H1 (cell line): ENCODE data around the gene PPP1R3F. TPM values are rescaled to one million over a fixed set of nuclear protein-coding genes. Genes with fewer than 3 reads are reported as not detected.

ENCODE experiments used
- CTCF ChIA-PET: fragments of 300-600 bp; sonication (Branson Sonifier 250); formaldehyde crosslinking; loops from one replicate; lab custom pipeline; 2021; ENCODE audit not compliant: partially characterized antibody; lab: Charles Lee
- POLR2A ChIA-PET: fragments of 300-600 bp; sonication (Branson Sonifier 250); formaldehyde crosslinking; loops from one replicate; lab custom pipeline; 2021; ENCODE audit warnings: inconsistent platforms; ENCODE audit not compliant: partially characterized antibody; lab: Charles Lee
- DNase-seq, 2 experiments: peaks; one replicate each; pipeline versions ENCODE4 v3.0.0 to v3.0.0-alpha.2; 2010 to 2022; ENCODE audit warnings: low spot score in 2 of 2, low read depth in 1 of 2, mixed read lengths in 1 of 2
- FAIRE-seq: peaks from 2 replicates; lab custom pipeline; 2011; peaks lifted over from hg19 to GRCh38; lab: Jason Lieb, UNC
- H2AFZ ChIP-seq: 2 replicates; pipeline ENCODE4 v1.8.1; 2012; ENCODE audit warnings: low read length, inconsistent platforms
- H2AK5ac ChIP-seq: 2 replicates; pipeline ENCODE4 v1.6.1; 2013; ENCODE audit warnings: low read depth, low read length
- H2BK120ac ChIP-seq: replicated peaks from 2 replicates; pipeline ENCODE3; 2013; ENCODE audit warnings: low read depth, low read length, inconsistent platforms
- H2BK12ac ChIP-seq: 2 replicates; pipeline ENCODE4 v1.6.1; 2013; ENCODE audit warnings: low read depth, low read length
- H2BK15ac ChIP-seq: 2 replicates; pipeline ENCODE4 v1.6.1; 2013; ENCODE audit warnings: low read length
- H2BK20ac ChIP-seq: 2 replicates; pipeline ENCODE4 v1.6.1; 2013; ENCODE audit warnings: low read length
- H2BK5ac ChIP-seq: 2 replicates; pipeline ENCODE4 v1.6.1; 2013; ENCODE audit warnings: low read depth, low read length
- H3K14ac ChIP-seq: 2 replicates; pipeline ENCODE4 v1.6.1; 2013; ENCODE audit warnings: inconsistent platforms; ENCODE audit not compliant: insufficient read length
- H3K18ac ChIP-seq: 2 replicates; pipeline ENCODE4 v1.6.1; 2013; ENCODE audit warnings: low read length; ENCODE audit errors: extremely low read depth
- H3K23ac ChIP-seq: 2 replicates; pipeline ENCODE4 v1.6.1; 2013; ENCODE audit warnings: inconsistent platforms; ENCODE audit not compliant: insufficient read length
- H3K23me2 ChIP-seq: 2 replicates; pipeline ENCODE4 v1.6.1; 2013; ENCODE audit warnings: low read depth, low read length
- H3K27ac ChIP-seq: 2 replicates; pipeline ENCODE4 v1.6.1; 2011; ENCODE audit warnings: low read depth, low read length, inconsistent platforms
- H3K27me3 ChIP-seq, 4 experiments: replicated peaks in 1 of 4; 1 replicate in 1 of 4; 2 replicates in 3 of 4; pipeline versions ENCODE4 v1.6.1 to v1.8.1; 2011 to 2013; ENCODE audit warnings: low read length in 3 of 4, mild to moderate bottlenecking in 3 of 4, inconsistent platforms in 2 of 4, mixed read lengths in 2 of 4, moderate library complexity in 1 of 4; ENCODE audit not compliant: control insufficient read depth in 3 of 4, insufficient read depth in 3 of 4; ENCODE audit errors: extremely low read depth in 1 of 4
- H3K36me3 ChIP-seq, 4 experiments: 2 replicates each; pipeline versions ENCODE4 v1.6.1 to v1.8.1; 2011 to 2013; ENCODE audit warnings: mild to moderate bottlenecking in 4 of 4, low read length in 3 of 4, moderate library complexity in 2 of 4, control low read depth in 1 of 4, inconsistent platforms in 1 of 4; ENCODE audit not compliant: insufficient read depth in 4 of 4, control insufficient read depth in 2 of 4
- H3K4ac ChIP-seq: replicated peaks from 2 replicates; pipeline ENCODE3; 2013; ENCODE audit warnings: low read length, low read depth, mixed read lengths, inconsistent platforms; ENCODE audit not compliant: insufficient read length
- H3K4me1 ChIP-seq, 4 experiments: replicated peaks in 1 of 4; 1 replicate in 1 of 4; 2 replicates in 3 of 4; pipeline versions ENCODE4 v1.6.1 to v1.8.1; 2011 to 2013; ENCODE audit warnings: low read length in 3 of 4, inconsistent platforms in 2 of 4, mixed read lengths in 1 of 4; ENCODE audit not compliant: insufficient read depth in 4 of 4, control insufficient read depth in 3 of 4
- H3K4me2 ChIP-seq, 2 experiments: 2 replicates each; pipeline versions ENCODE4 v1.6.1 to v1.8.1; 2011 to 2013; ENCODE audit warnings: low read depth in 2 of 2, low read length in 2 of 2, control low read depth in 1 of 2, inconsistent platforms in 1 of 2, mild to moderate bottlenecking in 1 of 2; ENCODE audit not compliant: insufficient read depth in 1 of 2
- H3K4me3 ChIP-seq, 4 experiments: fragments of 200-600, 300-600 bp in 1 of 4; sonication (generic), shearing (Covaris generic), sonication (Bioruptor Twin) in 1 of 4; 2 replicates each; pipeline versions ENCODE4 v1.5.1 to v1.8.1; 2011 to 2016; ENCODE audit warnings: low read length in 4 of 4, low read depth in 3 of 4, control low read depth in 2 of 4, inconsistent platforms in 2 of 4, mild to moderate bottlenecking in 2 of 4, mixed read lengths in 1 of 4, moderate library complexity in 1 of 4; ENCODE audit not compliant: insufficient read depth in 2 of 4; ENCODE audit errors: extremely low read depth in 1 of 4
- H3K56ac ChIP-seq: replicated peaks from 2 replicates; pipeline ENCODE3; 2013; ENCODE audit warnings: low read depth, mild to moderate bottlenecking, mixed read lengths, low read length, inconsistent platforms; ENCODE audit not compliant: insufficient read length
- H3K79me1 ChIP-seq: 2 replicates; pipeline ENCODE4 v1.6.1; 2013; ENCODE audit warnings: low read depth, low read length, control low read depth
- H3K79me2 ChIP-seq, 2 experiments: 2 replicates each; pipeline versions ENCODE4 v1.6.1 to v1.8.1; 2012 to 2013; ENCODE audit warnings: low read length in 2 of 2, mild to moderate bottlenecking in 2 of 2, inconsistent platforms in 1 of 2; ENCODE audit not compliant: insufficient read depth in 2 of 2, control insufficient read depth in 1 of 2
- H3K9ac ChIP-seq, 4 experiments: replicated peaks in 1 of 4; 1 replicate in 1 of 4; 2 replicates in 3 of 4; pipeline versions ENCODE4 v1.6.1 to v1.8.1; 2011 to 2013; ENCODE audit warnings: low read depth in 3 of 4, low read length in 3 of 4, control low read depth in 2 of 4, mild to moderate bottlenecking in 2 of 4, moderate library complexity in 2 of 4, inconsistent platforms in 1 of 4; ENCODE audit errors: extremely low read depth in 1 of 4
- H3K9me3 ChIP-seq, 2 experiments: 2 replicates each; pipeline versions ENCODE4 v1.6.1 to v1.8.1; 2012 to 2013; ENCODE audit warnings: mild to moderate bottlenecking in 2 of 2, moderate library complexity in 2 of 2, control low read depth in 1 of 2, inconsistent platforms in 1 of 2, low read depth in 1 of 2, low read length in 1 of 2, mixed read lengths in 1 of 2; ENCODE audit not compliant: insufficient read depth in 2 of 2
- H4K20me1 ChIP-seq, 2 experiments: replicated peaks in 1 of 2; 2 replicates each; pipeline versions ENCODE3 to v1.8.1; 2011 to 2013; ENCODE audit warnings: inconsistent platforms in 2 of 2, low read length in 2 of 2, mild to moderate bottlenecking in 1 of 2; ENCODE audit not compliant: insufficient read depth in 2 of 2, control insufficient read depth in 1 of 2
- H4K5ac ChIP-seq: 2 replicates; pipeline ENCODE4 v1.6.1; 2013; ENCODE audit warnings: low read length, low read depth, mixed read lengths, inconsistent platforms; ENCODE audit not compliant: insufficient read length
- H4K8ac ChIP-seq: 2 replicates; pipeline ENCODE4 v1.8.0; 2013; ENCODE audit warnings: mild to moderate bottlenecking, moderate library complexity, low read length, inconsistent platforms; ENCODE audit not compliant: insufficient read depth; ENCODE audit errors: extremely low read depth
- H4K91ac ChIP-seq: replicated peaks from 2 replicates; pipeline ENCODE3; 2013; ENCODE audit warnings: low read length, mixed read lengths, inconsistent platforms; ENCODE audit not compliant: insufficient read length
- CHD1 ChIP-seq: IDR thresholded peaks from 2 replicates; pipeline ENCODE4 v1.6.1; 2012; ENCODE audit warnings: low read depth, low read length, improper control_type of control experiment
- CHD2 ChIP-seq: IDR thresholded peaks from 2 replicates; pipeline ENCODE4 v1.6.1; 2012; ENCODE audit warnings: low read length, improper control_type of control experiment
- CREB1 ChIP-seq: IDR thresholded peaks from 2 replicates; pipeline ENCODE4 v1.6.1; 2012; ENCODE audit warnings: inconsistent platforms
- FOSL1 ChIP-seq: IDR thresholded peaks from 2 replicates; pipeline ENCODE4 v1.6.1; 2011; ENCODE audit warnings: mild to moderate bottlenecking, low read depth, low read length, moderate library complexity; ENCODE audit not compliant: insufficient read depth
- RAD21 ChIP-seq, 2 experiments: IDR thresholded peaks in 1 of 2; conservative IDR thresholded peaks in 1 of 2; 2 replicates each; pipeline ENCODE4 v1.6.1; 2011; ENCODE audit warnings: low read depth in 2 of 2, low read length in 2 of 2, improper control_type of control experiment in 1 of 2, inconsistent platforms in 1 of 2, mild to moderate bottlenecking in 1 of 2, moderate library complexity in 1 of 2
- SP4 ChIP-seq: IDR thresholded peaks from 2 replicates; pipeline ENCODE4 v1.6.1; 2012; ENCODE audit warnings: low read length, inconsistent platforms
- TAF7 ChIP-seq: optimal IDR thresholded peaks from 2 replicates; pipeline ENCODE3; 2011; ENCODE audit warnings: low read depth, mild to moderate bottlenecking, inconsistent platforms, low read length, moderate library complexity, borderline replicate concordance
- WGBS, 2 experiments: shearing (Covaris generic) in 1 of 2; methylation state at CpG; one replicate each; pipeline versions ENCODE4 v1.1.6 to v1.1.7; 2013 to 2015; ENCODE audit warnings: low lambda C conversion rate in 2 of 2, mixed read lengths in 2 of 2, inconsistent platforms in 1 of 2, low coverage in 1 of 2, missing lambda C conversion rate in 1 of 2; ENCODE audit not compliant: insufficient replicate concordance in 2 of 2, insufficient coverage in 1 of 2, insufficient read length in 1 of 2; ENCODE audit errors: extremely low coverage in 1 of 2, missing lambda C conversion rate in 1 of 2; 5-methylcytosine and 5-hydroxymethylcytosine counted together
- polyA plus RNA-seq, 7 experiments: library from polyadenylated mRNA; depleted of rRNA in 3 of 7; stranded (reverse) in 5 of 7; unstranded in 2 of 7; fragments of >200 nt in 5 of 7; fragments of 200-250 nt in 2 of 7; gene quantifications; 1 replicate in 5 of 7; 2 replicates in 1 of 7; 4 replicates in 1 of 7; pipeline versions ENCODE4 v1.2.1 to v1.2.3, GENCODE V29; 2011 to 2013; ENCODE audit warnings: missing spikeins in 2 of 7, mixed read lengths in 2 of 7
- total RNA-seq: library from RNA; stranded (reverse); fragmentation: NEBNext Ultra II Directional; extraction: Animal tissue kit (Norgen Biotek cat#: 25700); gene quantifications from 2 replicates; pipeline ENCODE4 v1.2.1, GENCODE V29; 2021
- TF ChIP-seq, protein P1 (sequence below): IDR thresholded peaks from 2 replicates; pipeline ENCODE4 v1.6.1; 2011; ENCODE audit warnings: low read length, improper control_type of control experiment

PPP1R3F gene
- total and polyA plus RNA-seq, 2 of the 8 experiments (the other 6 are each of a cell fraction or from before 2014, with no cell fraction given) = 5.1 to 6.8 TPM

DNA sequence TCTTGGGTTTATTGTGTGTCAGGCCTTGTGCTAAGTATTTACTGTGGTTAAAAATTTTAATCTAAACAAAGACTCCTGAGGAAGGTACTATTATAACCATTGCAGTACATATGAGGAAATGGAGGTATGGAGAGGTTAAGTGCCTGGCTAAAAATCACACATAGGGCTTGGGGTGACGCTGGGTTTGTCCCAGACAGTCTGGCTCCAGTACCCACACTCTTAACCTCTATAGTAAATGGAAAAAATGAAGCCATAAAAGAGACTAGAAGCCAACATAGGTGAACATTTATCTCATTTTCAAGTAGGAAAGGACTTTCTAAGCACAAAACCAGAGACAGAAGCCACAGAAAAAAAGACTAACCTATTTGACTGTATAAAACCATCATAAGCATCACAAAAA, 7.0 kb upstream of the PPP1R3F start:
- Histone ChIP-seq H3K4me3 (no peak overlapping the region), H3K18ac (no peak overlapping the region), H2BK20ac (no peak overlapping the region), H2BK15ac (no peak overlapping the region), H3K23me2 (no peaks in the 10 kb centered on the region), H2BK5ac (no peak overlapping the region), H2AFZ (no peak overlapping the region), H4K20me1 (no peaks in the 10 kb centered on the region), H3K79me2 (no peaks in the 10 kb centered on the region), H3K4ac (no peak overlapping the region), H4K5ac (no peak overlapping the region), H3K23ac (no peak overlapping the region), H3K4me2 (no peak overlapping the region), H3K79me1 (no peaks in the 10 kb centered on the region), H3K27me3 (no peaks in the 10 kb centered on the region), H2AK5ac (no peak overlapping the region), H4K91ac (no peak overlapping the region), H3K56ac (no peak overlapping the region), H2BK120ac (no peak overlapping the region), H2BK12ac (no peak overlapping the region), H3K9me3 (no peaks in the 10 kb centered on the region), H3K9ac (no peak overlapping the region), H3K4me1 (no peaks in the 10 kb centered on the region), H3K14ac (no peak overlapping the region), H3K27ac (no peak overlapping the region), H3K36me3 (no peaks in the 10 kb centered on the region), H4K8ac (no peak overlapping the region)
- TF ChIP-seq, protein P1, sequence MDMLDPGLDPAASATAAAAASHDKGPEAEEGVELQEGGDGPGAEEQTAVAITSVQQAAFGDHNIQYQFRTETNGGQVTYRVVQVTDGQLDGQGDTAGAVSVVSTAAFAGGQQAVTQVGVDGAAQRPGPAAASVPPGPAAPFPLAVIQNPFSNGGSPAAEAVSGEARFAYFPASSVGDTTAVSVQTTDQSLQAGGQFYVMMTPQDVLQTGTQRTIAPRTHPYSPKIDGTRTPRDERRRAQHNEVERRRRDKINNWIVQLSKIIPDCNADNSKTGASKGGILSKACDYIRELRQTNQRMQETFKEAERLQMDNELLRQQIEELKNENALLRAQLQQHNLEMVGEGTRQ = no peak
- TF ChIP-seq SP4 (no peak), CREB1 (no peak), TAF7 (no peak), CHD1 (no peak), FOSL1 (no peak), CHD2 (no peak), RAD21 (IDR thresholded peaks at IDR 0.05 in 1 of 2, conservative IDR thresholded peaks at IDR 0.05 in 1 of 2; ENCODE audit: low read depth in 2 of 2, low read length in 2 of 2) (no peak)
- no peak for FAIRE-seq
- POLR2A ChIA-PET = interaction anchor here (0.7 kb wide), 1 partner anchor 369 kb away, joined by 3 read pairs; no protein-coding TSS in a partner anchor
- DNase-seq = no peak
- CTCF ChIA-PET = no interaction called here
- 88% methylated on average over 1 of the region's 1 CpG; no CpG with 5 or more reads in 1 of the 2 experiments for WGBS, 2 experiments
